Ishikawa (cell line): ENCODE measurements around the gene CHADL.

ENCODE experiments used
- CEBPB ChIP-seq: IDR thresholded peaks from 2 replicates; pipeline ENCODE4 v1.6.1; 2012
- CREB1 ChIP-seq: IDR thresholded peaks from 2 replicates; pipeline ENCODE4 v1.6.1; 2012; ENCODE audit warnings: low read depth
- EGR1 ChIP-seq: IDR thresholded peaks from 2 replicates; pipeline ENCODE4 v1.6.1; 2012
- EP300 ChIP-seq: IDR thresholded peaks from 2 replicates; pipeline ENCODE4 v1.6.1; 2012; ENCODE audit warnings: borderline replicate concordance
- FOXM1 ChIP-seq: IDR thresholded peaks from 2 replicates; pipeline ENCODE4 v1.6.1; 2012; ENCODE audit warnings: low read depth, borderline replicate concordance
- NFIC ChIP-seq: IDR thresholded peaks from 2 replicates; pipeline ENCODE4 v1.6.1; 2012
- TEAD4 ChIP-seq: IDR thresholded peaks from 2 replicates; pipeline ENCODE4 v1.6.1; 2012
- YY1 ChIP-seq: IDR thresholded peaks from 2 replicates; pipeline ENCODE4 v1.6.1; 2012; ENCODE audit warnings: low read depth
- TF ChIP-seq, protein P1 (sequence below): IDR thresholded peaks from 2 replicates; pipeline ENCODE4 v1.6.1; 2012; ENCODE audit warnings: low read depth, mild to moderate bottlenecking
- TF ChIP-seq, protein P2 (sequence below): IDR thresholded peaks from 2 replicates; pipeline ENCODE4 v1.6.1; 2012

DNA sequence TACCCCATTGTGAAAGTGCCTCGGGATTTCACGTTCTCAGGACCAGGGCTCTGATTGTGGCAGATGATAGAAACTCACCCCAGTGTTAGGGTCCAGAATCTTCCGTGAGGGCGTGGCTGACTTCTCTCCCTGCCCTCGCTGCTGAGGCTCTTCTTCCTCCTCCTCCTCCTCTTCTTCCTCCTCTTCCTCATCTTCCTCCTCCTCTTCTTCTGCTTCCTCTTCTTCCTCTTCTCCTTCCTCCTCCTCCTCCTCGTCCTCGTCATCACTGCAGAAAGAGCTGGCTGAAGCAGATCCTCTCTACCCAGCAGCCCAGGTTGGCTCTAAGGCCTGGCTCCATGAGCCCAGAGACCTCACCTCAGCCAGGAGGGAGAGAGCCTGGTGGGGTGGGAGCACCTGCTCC is 13.5 kb upstream of the CHADL start:
- TF ChIP-seq, protein P1, sequence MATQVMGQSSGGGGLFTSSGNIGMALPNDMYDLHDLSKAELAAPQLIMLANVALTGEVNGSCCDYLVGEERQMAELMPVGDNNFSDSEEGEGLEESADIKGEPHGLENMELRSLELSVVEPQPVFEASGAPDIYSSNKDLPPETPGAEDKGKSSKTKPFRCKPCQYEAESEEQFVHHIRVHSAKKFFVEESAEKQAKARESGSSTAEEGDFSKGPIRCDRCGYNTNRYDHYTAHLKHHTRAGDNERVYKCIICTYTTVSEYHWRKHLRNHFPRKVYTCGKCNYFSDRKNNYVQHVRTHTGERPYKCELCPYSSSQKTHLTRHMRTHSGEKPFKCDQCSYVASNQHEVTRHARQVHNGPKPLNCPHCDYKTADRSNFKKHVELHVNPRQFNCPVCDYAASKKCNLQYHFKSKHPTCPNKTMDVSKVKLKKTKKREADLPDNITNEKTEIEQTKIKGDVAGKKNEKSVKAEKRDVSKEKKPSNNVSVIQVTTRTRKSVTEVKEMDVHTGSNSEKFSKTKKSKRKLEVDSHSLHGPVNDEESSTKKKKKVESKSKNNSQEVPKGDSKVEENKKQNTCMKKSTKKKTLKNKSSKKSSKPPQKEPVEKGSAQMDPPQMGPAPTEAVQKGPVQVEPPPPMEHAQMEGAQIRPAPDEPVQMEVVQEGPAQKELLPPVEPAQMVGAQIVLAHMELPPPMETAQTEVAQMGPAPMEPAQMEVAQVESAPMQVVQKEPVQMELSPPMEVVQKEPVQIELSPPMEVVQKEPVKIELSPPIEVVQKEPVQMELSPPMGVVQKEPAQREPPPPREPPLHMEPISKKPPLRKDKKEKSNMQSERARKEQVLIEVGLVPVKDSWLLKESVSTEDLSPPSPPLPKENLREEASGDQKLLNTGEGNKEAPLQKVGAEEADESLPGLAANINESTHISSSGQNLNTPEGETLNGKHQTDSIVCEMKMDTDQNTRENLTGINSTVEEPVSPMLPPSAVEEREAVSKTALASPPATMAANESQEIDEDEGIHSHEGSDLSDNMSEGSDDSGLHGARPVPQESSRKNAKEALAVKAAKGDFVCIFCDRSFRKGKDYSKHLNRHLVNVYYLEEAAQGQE, result no peak
- TF ChIP-seq FOXM1 (no peak), EP300 (no peak), EGR1 (no peak), CREB1 (no peak), YY1 (no peak), CEBPB (no peak), TEAD4 (no peak), NFIC (no peak)
- TF ChIP-seq, protein P2, sequence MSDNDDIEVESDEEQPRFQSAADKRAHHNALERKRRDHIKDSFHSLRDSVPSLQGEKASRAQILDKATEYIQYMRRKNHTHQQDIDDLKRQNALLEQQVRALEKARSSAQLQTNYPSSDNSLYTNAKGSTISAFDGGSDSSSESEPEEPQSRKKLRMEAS, result no peak
